ENCODE data around the gene MYEF2. TPM values are rescaled to one million over a fixed set of nuclear protein-coding genes. Genes with fewer than 3 reads are reported as not detected.

The MYEF2 gene
- total RNA-seq, 1 experiment from 2014 or later = 37.3 TPM

GRCh38 chr15:48096813-48097212, 81.3 kb downstream of the MYEF2 start:
- no peaks in the 10 kb centered on the region for H3K27me3 ChIP-seq (replicated peaks; ENCODE audit: control insufficient read depth, insufficient read depth, low read length)
- intact Hi-C loops (cut with micrococcal nuclease; ENCODE audit: unreplicated experiment) = no loop called here
- peaks cover 14% of the 10 kb centered on the region for H3K27me3 Mint-ChIP-seq (ENCODE audit: insufficient read depth, unreplicated experiment)
- no peaks in the 10 kb centered on the region for H3K36me3 Mint-ChIP-seq (ENCODE audit: insufficient read depth, unreplicated experiment)
- no peak overlapping the region for H3K4me3 ChIP-seq (ENCODE audit: low read depth, low read length)
- ChIA-PET POLR2A (no interaction called here), CTCF (no interaction called here)
- no peaks in the 10 kb centered on the region for H3K4me1 ChIP-seq
- no peak for TF ChIP-seq CTCF (IDR thresholded peaks at IDR 0.05; ENCODE audit: insufficient read depth in 1 of 2, low read depth in 1 of 2, low read length in 1 of 2, severe bottlenecking in 1 of 2, unreplicated experiment in 1 of 2)
- no peak for DNase-seq
- H3K9me3 Mint-ChIP-seq (ENCODE audit: unreplicated experiment) = no peaks in the 10 kb centered on the region
- H3K27ac Mint-ChIP-seq (ENCODE audit: unreplicated experiment) = no peak overlapping the region
- H3K36me3 ChIP-seq (ENCODE audit: control insufficient read depth, insufficient read depth, low read length) = no peaks in the 10 kb centered on the region
- no peaks in the 10 kb centered on the region for H3K4me1 Mint-ChIP-seq (ENCODE audit: low read depth, unreplicated experiment)
- H3K9me3 ChIP-seq = no peaks in the 10 kb centered on the region
- BruUV-seq (replicated peaks) = no TSS peak
- no peak overlapping the region for H3K4me3 Mint-ChIP-seq (ENCODE audit: unreplicated experiment)

GRCh38 chr15:48096355-48096786, 81.7 kb downstream of the MYEF2 start:
- Histone ChIP-seq H3K4me3 (ENCODE audit: low read depth, low read length) (no peak overlapping the region), H3K9me3 (no peaks in the 10 kb centered on the region), H3K27me3 (replicated peaks; ENCODE audit: control insufficient read depth, insufficient read depth, low read length) (no peaks in the 10 kb centered on the region), H3K4me1 (no peaks in the 10 kb centered on the region), H3K36me3 (ENCODE audit: control insufficient read depth, insufficient read depth, low read length) (no peaks in the 10 kb centered on the region)
- Mint-ChIP-seq H3K27me3 (ENCODE audit: insufficient read depth, unreplicated experiment) (peaks cover 14% of the 10 kb centered on the region), H3K9me3 (ENCODE audit: unreplicated experiment) (no peaks in the 10 kb centered on the region), H3K4me3 (ENCODE audit: unreplicated experiment) (no peak overlapping the region), H3K4me1 (ENCODE audit: low read depth, unreplicated experiment) (no peaks in the 10 kb centered on the region), H3K27ac (ENCODE audit: unreplicated experiment) (no peak overlapping the region), H3K36me3 (ENCODE audit: insufficient read depth, unreplicated experiment) (no peaks in the 10 kb centered on the region)
- no peak for DNase-seq
- TF ChIP-seq CTCF (IDR thresholded peaks at IDR 0.05; ENCODE audit: insufficient read depth in 1 of 2, low read depth in 1 of 2, low read length in 1 of 2, severe bottlenecking in 1 of 2, unreplicated experiment in 1 of 2) = no peak
- ChIA-PET POLR2A (no interaction called here), CTCF (no interaction called here)
- no TSS peak for BruUV-seq (replicated peaks)
- intact Hi-C loops (cut with micrococcal nuclease; ENCODE audit: unreplicated experiment) = no loop called here

GRCh38 chr15:48091522-48091921, 86.6 kb downstream of the MYEF2 start:
- Histone ChIP-seq H3K4me1 (no peaks in the 10 kb centered on the region), H3K4me3 (ENCODE audit: low read depth, low read length) (no peak overlapping the region), H3K36me3 (ENCODE audit: control insufficient read depth, insufficient read depth, low read length) (no peaks in the 10 kb centered on the region), H3K27me3 (replicated peaks; ENCODE audit: control insufficient read depth, insufficient read depth, low read length) (no peaks in the 10 kb centered on the region), H3K9me3 (no peaks in the 10 kb centered on the region)
- no peak for DNase-seq
- ChIA-PET POLR2A (no interaction called here), CTCF (no interaction called here)
- Mint-ChIP-seq H3K36me3 (ENCODE audit: insufficient read depth, unreplicated experiment) (no peaks in the 10 kb centered on the region), H3K27ac (ENCODE audit: unreplicated experiment) (no peak overlapping the region), H3K9me3 (ENCODE audit: unreplicated experiment) (no peaks in the 10 kb centered on the region), H3K4me3 (ENCODE audit: unreplicated experiment) (no peak overlapping the region), H3K4me1 (ENCODE audit: low read depth, unreplicated experiment) (no peaks in the 10 kb centered on the region), H3K27me3 (ENCODE audit: insufficient read depth, unreplicated experiment) (peaks cover 19% of the 10 kb centered on the region)
- no TSS peak for BruUV-seq (replicated peaks)
- no peak for TF ChIP-seq CTCF (IDR thresholded peaks at IDR 0.05; ENCODE audit: insufficient read depth in 1 of 2, low read depth in 1 of 2, low read length in 1 of 2, severe bottlenecking in 1 of 2, unreplicated experiment in 1 of 2)
- intact Hi-C loops (cut with micrococcal nuclease; ENCODE audit: unreplicated experiment) = no loop called here
